Bronchial smooth muscle cell (primary cell): ENCODE data around the gene ARL14EPL. TPM values are rescaled to one million over a fixed set of nuclear protein-coding genes. Genes with fewer than 3 reads are reported as not detected.

Source experiments
- total RNA-seq: library from RNA; depleted of rRNA; stranded (reverse); fragments of >200 nt; gene quantifications from 2 replicates; pipeline ENCODE4 v1.2.1, GENCODE V29; 2014

ARL14EPL gene
- 0.69 TPM in 1 of 2 replicates, not detected in the other for total RNA-seq

GRCh38 chr5:116032094-116032517, at the start of gene ARL14EPL:
Gene ARL14EPL, plus strand, starts transcription at chr5:116032472. Its CDS starts 18,994 bp downstream, at chr5:116051466.

GRCh38 chr5:116084871-116085715, 52.8 kb downstream of the ARL14EPL start, which contains the start of gene COMMD10:
Gene COMMD10, plus strand, starts transcription at chr5:116085025.

Other genes starting within 250 kb of the ARL14EPL start
- 29.2 and 49.2 TPM in 2 replicates for gene CDO1, start 215.8 kb upstream of the ARL14EPL start, total RNA-seq
- 35.8 and 42.2 TPM in 2 replicates for gene ATG12, start 190.9 kb upstream of the ARL14EPL start, total RNA-seq
- 62.0 and 111 TPM in 2 replicates for gene AP3S1, start 190.5 kb upstream of the ARL14EPL start, total RNA-seq
- gene LVRN, start 70.0 kb upstream of the ARL14EPL start, total RNA-seq, result 0.47 and 0.52 TPM in 2 replicates
- gene COMMD10, start 52.6 kb downstream of the ARL14EPL start, total RNA-seq, result 14.3 and 28.8 TPM in 2 replicates